GM06990 (cell line): Measurements from ENCODE around the gene EVPL.
A peak's percentile ranks its signal among the peaks of the same experiment; 100 is the strongest.

Experiments
- DNase-seq: peaks from one replicate; pipeline ENCODE4 v3.0.0-alpha.2; 2011; ENCODE audit not compliant: insufficient read length; ENCODE audit errors: extremely low read depth
- H3K27me3 ChIP-seq: replicated peaks from 2 replicates; pipeline ENCODE4 v1.6.0; 2011; ENCODE audit warnings: low read length; ENCODE audit not compliant: control insufficient read depth, insufficient read depth
- H3K36me3 ChIP-seq: 2 replicates; pipeline ENCODE4 v1.5.1; 2011; ENCODE audit warnings: low read length; ENCODE audit not compliant: control insufficient read depth, insufficient read depth
- H3K4me3 ChIP-seq: replicated peaks from 2 replicates; pipeline ENCODE4 v1.5.1; 2011; ENCODE audit warnings: low read depth, mild to moderate bottlenecking, control low read depth, low read length
- CTCF ChIP-seq: IDR thresholded peaks from 2 replicates; pipeline ENCODE4 v1.5.1; 2011; ENCODE audit warnings: low read length, control low read depth, mild to moderate bottlenecking, inconsistent platforms; ENCODE audit not compliant: insufficient read depth, poor library complexity, severe bottlenecking

Gene EVPL

GRCh38 chr17:75981019-75981615, 46.0 kb downstream of the EVPL start:
- Histone ChIP-seq H3K27me3 (no peaks in the 10 kb centered on the region), H3K4me3 (no peak overlapping the region), H3K36me3 (no peaks in the 10 kb centered on the region)
- DNase-seq, result no peak
- no peak for TF ChIP-seq CTCF

- peak overlapping the region; percentile 70 for H3K4me3 ChIP-seq
- no peak for DNase-seq
- no peaks in the 10 kb centered on the region for H3K36me3 ChIP-seq
- no peaks in the 10 kb centered on the region for H3K27me3 ChIP-seq
- no peak for TF ChIP-seq CTCF
Observed at GRCh38 chr17:75980188-75981018, 46.7 kb downstream of the EVPL start.

GRCh38 chr17:75979705-75980187, 47.4 kb downstream of the EVPL start:
- no peaks in the 10 kb centered on the region for H3K36me3 ChIP-seq
- H3K27me3 ChIP-seq, result no peaks in the 10 kb centered on the region
- DNase-seq, result no peak
- H3K4me3 ChIP-seq, result peak overlapping the region; percentile 70
- no peak for TF ChIP-seq CTCF

- Histone ChIP-seq H3K4me3 (peak within 1 kb of the TSS; percentile 70), H3K27me3 (no peaks in the 10 kb centered on the region), H3K36me3 (no peaks in the 10 kb centered on the region)
- peak; percentile 40 for TF ChIP-seq CTCF
- DNase-seq, result peak; percentile 96
Observed at GRCh38 chr17:75978938-75979704, 48.0 kb downstream of the EVPL start, which contains the start of the genes ACOX1 and TEN1. Gene ACOX1 (minus strand): TSS chr17:75979166. CDS start chr17:75979073, 93 bp downstream. Gene TEN1 (plus strand): TSS chr17:75979240. CDS start chr17:75986193, 6,953 bp downstream.

- no peaks in the 10 kb centered on the region; the same call in 1 of the 2 replicates for H3K36me3 ChIP-seq
- no peak overlapping the region for H3K4me3 ChIP-seq
- no peak for DNase-seq
- no peak for TF ChIP-seq CTCF
- no peaks in the 10 kb centered on the region for H3K27me3 ChIP-seq
Observed at GRCh38 chr17:75976175-75976848, 50.8 kb downstream of the EVPL start.
